GM12878 (cell line): ENCODE measurements around the gene HPF1. TPM values are rescaled to one million over a fixed set of nuclear protein-coding genes. Genes with fewer than 3 reads are reported as not detected.

Source experiments
- ATAC-seq: fragments of 200-7000 bp; cut with Tn5 transposase; 3 replicates; pipeline ENCODE4 v1.9.1; 2020; ENCODE audit warnings: mild to moderate bottlenecking, moderate library complexity
- BruUV-seq: library from RNA; stranded (reverse); fragments of 400-500 nt; replicated peaks from 2 replicates; lab custom pipeline; 2021; lab: Mats Ljungman, UMichigan
- CTCF ChIA-PET: fragments of 300-600 bp; sonication (Branson Sonifier 250); formaldehyde crosslinking; extraction: SDS; loops from one replicate; lab custom pipeline; 2021; ENCODE audit warnings: inconsistent platforms; lab: Yijun Ruan, JAX
- POLR2A ChIA-PET: fragments of 350-600 bp; formaldehyde crosslinking; extraction: SDS; loops from one replicate; lab custom pipeline; 2021; ENCODE audit warnings: inconsistent platforms; lab: Charles Lee
- RAD21 ChIA-PET: fragments of 300-600 bp; sonication (Branson Sonifier 250); formaldehyde crosslinking; loops from one replicate; lab custom pipeline; 2023; ENCODE audit warnings: antibody characterized with exemption; ENCODE audit not compliant: unreplicated experiment; lab: Charles Lee
- SMC1A ChIA-PET: fragments of 300-600 bp; sonication (Branson Sonifier 250); formaldehyde crosslinking; loops from one replicate; lab custom pipeline; 2023; ENCODE audit not compliant: unreplicated experiment, uncharacterized antibody; lab: Charles Lee
- DNase-seq: peaks from one replicate; pipeline ENCODE4 v3.0.0-alpha.2; 2011; ENCODE audit warnings: low read depth, low spot score
- FAIRE-seq: peaks from 3 replicates; lab custom pipeline; 2011; peaks lifted over from hg19 to GRCh38; lab: Jason Lieb, UNC
- H2AFZ ChIP-seq: 2 replicates; pipeline ENCODE4 v1.6.0; 2011; ENCODE audit warnings: low read depth, low read length, control low read depth; ENCODE audit not compliant: control insufficient read depth
- H3K27ac ChIP-seq: 2 replicates; pipeline ENCODE4 v1.5.1; 2011; ENCODE audit warnings: control low read depth; ENCODE audit not compliant: control insufficient read depth, insufficient read depth
- H3K27me3 ChIP-seq, 2 experiments: replicated peaks in 1 of 2; 2 replicates each; pipeline versions ENCODE4 v1.6.0 to v1.6.1; 2011; ENCODE audit warnings: low read length in 1 of 2; ENCODE audit not compliant: control insufficient read depth in 2 of 2, insufficient read depth in 2 of 2
- H3K36me3 ChIP-seq, 2 experiments: 2 replicates each; pipeline ENCODE4 v1.5.1; 2011; ENCODE audit warnings: low read length in 1 of 2; ENCODE audit not compliant: control insufficient read depth in 2 of 2, insufficient read depth in 2 of 2
- H3K4me1 ChIP-seq: 2 replicates; pipeline ENCODE4 v1.6.1; 2011; ENCODE audit warnings: mild to moderate bottlenecking, low read length, moderate library complexity, mixed read lengths; ENCODE audit not compliant: control insufficient read depth, insufficient read depth
- H3K4me2 ChIP-seq: 2 replicates; pipeline ENCODE4 v1.6.0; 2011; ENCODE audit warnings: control low read depth; ENCODE audit not compliant: control insufficient read depth, insufficient read depth
- H3K4me3 ChIP-seq: fragments of 200-600 bp; sonication (generic); 2 replicates; pipeline ENCODE4 v1.5.1; 2016
- H3K79me2 ChIP-seq: 2 replicates; pipeline ENCODE4 v1.6.0; 2011; ENCODE audit warnings: low read length; ENCODE audit not compliant: control insufficient read depth, insufficient read depth
- H3K9ac ChIP-seq: 2 replicates; pipeline ENCODE4 v1.8.0; 2011; ENCODE audit warnings: low read length, control low read depth, mixed read lengths; ENCODE audit not compliant: control insufficient read depth, insufficient read depth
- H3K9me3 ChIP-seq: replicated peaks from 3 replicates; pipeline ENCODE4 v1.5.1; 2011; ENCODE audit warnings: mild to moderate bottlenecking, low read length; ENCODE audit not compliant: control insufficient read depth, insufficient read depth
- H4K20me1 ChIP-seq: 2 replicates; pipeline ENCODE4 v1.6.0; 2011; ENCODE audit not compliant: control insufficient read depth, insufficient read depth
- DPF2 ChIP-seq: fragments of 450-650 bp; IDR thresholded peaks from 2 replicates; pipeline ENCODE4 v1.6.1; 2017; ENCODE audit warnings: mild to moderate bottlenecking
- GATAD2B ChIP-seq: fragments of 450-650 bp; conservative IDR thresholded peaks from 2 replicates; pipeline ENCODE4 v1.6.1; 2017; ENCODE audit warnings: low read depth, mild to moderate bottlenecking, moderate library complexity
- SPI1 ChIP-seq: IDR thresholded peaks from 2 replicates; pipeline ENCODE4 v1.6.1; 2011; ENCODE audit warnings: low read depth, mild to moderate bottlenecking, low read length, moderate library complexity, borderline replicate concordance; ENCODE audit not compliant: insufficient read depth
- WGBS: methylation state at CpG from one replicate; pipeline ENCODE4 v1.1.6; 2016; ENCODE audit warnings: low lambda C conversion rate; ENCODE audit not compliant: insufficient replicate concordance, insufficient coverage; ENCODE audit errors: missing lambda C conversion rate; 5-methylcytosine and 5-hydroxymethylcytosine counted together
- in situ Hi-C: fragments of 300-500 bp; cut with MboI; formaldehyde crosslinking; loops from 9 replicates; pipeline ENCODE4 v1.14.3; 2018; ENCODE audit warnings: mixed read lengths
- intact Hi-C: fragments of 100-400 bp; cut with micrococcal nuclease; formaldehyde crosslinking; loops from one replicate; pipeline ENCODE4 v1.14.2; 2022; ENCODE audit not compliant: unreplicated experiment
- polyA plus RNA-seq, 11 experiments: library from polyadenylated mRNA; depleted of rRNA in 4 of 11; unstranded in 6 of 11; stranded (reverse) in 5 of 11; fragments of >200 nt; fragmentation: Nextera tagmentation in 4 of 11; fragmentation: Illumina TruSeq in 1 of 11; extraction: Ambion mirVana in 4 of 11; extraction: Trizol in 1 of 11; gene quantifications; 1 replicate in 1 of 11; 2 replicates in 10 of 11; pipeline versions ENCODE4 v1.2.1 to v1.2.3, GENCODE V29; 2011 to 2016; ENCODE audit warnings: inconsistent platforms in 2 of 11, missing spikeins in 2 of 11, low read depth in 1 of 11
- total RNA-seq, 4 experiments: library from RNA; depleted of rRNA in 3 of 4; stranded (reverse); fragments of >200 nt in 3 of 4; fragmentation: Illumina TruSeq in 1 of 4; extraction: Trizol in 1 of 4; gene quantifications; 2 replicates each; pipeline versions ENCODE4 v1.2.1 to v1.2.3, GENCODE V29; 2013 to 2021

HPF1 gene
- total and polyA plus RNA-seq, 10 of the 15 experiments (the other 5 are each of a cell fraction or from before 2014, with no cell fraction given), result 31.2 to 93.5 (median 48.7) TPM

DNA sequence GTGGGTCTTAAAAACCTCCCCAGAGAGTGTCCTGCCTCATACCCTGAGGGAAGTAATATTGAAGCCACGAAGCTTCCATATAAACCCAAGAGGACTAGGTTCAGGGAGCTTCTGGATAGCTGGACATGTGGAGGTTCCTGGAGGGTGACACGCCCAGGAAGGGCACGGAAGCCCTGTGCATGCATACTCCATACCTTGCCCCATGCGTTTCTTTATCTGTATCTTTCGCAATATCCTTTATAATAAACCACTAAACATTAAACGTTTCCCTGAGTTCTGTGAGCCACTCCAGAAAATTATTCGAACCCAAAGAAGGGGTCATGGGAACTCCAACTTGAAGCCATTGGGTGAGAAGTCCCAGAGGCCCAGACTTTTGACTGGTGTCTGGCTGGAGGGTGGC, 45.7 kb upstream of the HPF1 start:
- intact Hi-C loops, result no loop called here
- no peak for TF ChIP-seq GATAD2B
- H3K79me2 ChIP-seq, result no peaks in the 10 kb centered on the region
- H3K9ac ChIP-seq, result no peak overlapping the region
- SMC1A ChIA-PET, result no interaction called here
- 16% methylated on average over 7 of the region's 7 CpGs for WGBS
- no peaks in the 10 kb centered on the region for H3K27me3 ChIP-seq
- no peak overlapping the region for H2AFZ ChIP-seq
- POLR2A ChIA-PET, result no interaction called here
- RAD21 ChIA-PET, result no interaction called here
- ATAC-seq, result no peak
- BruUV-seq, result no TSS peak
- no peak overlapping the region for H3K4me3 ChIP-seq
- H3K36me3 ChIP-seq, result no peaks in the 10 kb centered on the region
- H3K4me2 ChIP-seq, result no peak overlapping the region
- CTCF ChIA-PET, result interaction anchor here (2.0 kb wide), 1 partner anchor 10 kb away, joined by 6 read pairs; no protein-coding TSS in a partner anchor
- no peak for DNase-seq
- no peak for FAIRE-seq
- no peaks in the 10 kb centered on the region for H4K20me1 ChIP-seq
- in situ Hi-C loops, result no loop called here
- no peaks in the 10 kb centered on the region for H3K4me1 ChIP-seq
- no peak overlapping the region for H3K27ac ChIP-seq
- no peaks in the 10 kb centered on the region for H3K9me3 ChIP-seq

DNA sequence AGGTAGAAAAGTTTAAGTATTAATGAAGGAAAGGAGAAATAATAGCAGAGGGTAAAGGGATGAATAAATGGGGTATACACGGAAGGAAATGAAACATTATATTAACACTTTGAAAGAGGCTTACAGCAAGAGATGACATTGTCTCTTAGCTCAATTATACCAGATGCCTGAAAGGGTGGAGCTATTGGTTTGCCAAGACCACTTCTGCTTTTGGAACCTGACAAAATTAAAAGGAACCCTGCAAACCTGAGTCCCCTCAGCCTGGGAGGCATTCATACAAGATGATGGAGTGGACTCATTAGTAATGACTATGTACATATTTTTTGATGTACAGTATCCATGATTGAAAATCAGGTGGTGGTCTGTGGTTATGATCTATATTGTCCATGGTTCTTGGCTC, 45.1 kb upstream of the HPF1 start:
- BruUV-seq, result no TSS peak
- ChIA-PET POLR2A (no interaction called here), RAD21 (no interaction called here), SMC1A (interaction anchor here (1.8 kb wide), 1 partner anchor 190 kb away, joined by 5 read pairs; the partner anchor contains the start of gene NEK1), CTCF (interaction anchor here (0.6 to 2.0 kb wide), 2 partner anchors 11 to 234 kb away, joined by 3 to 6 read pairs; no protein-coding TSS in a partner anchor)
- Histone ChIP-seq H3K4me1 (no peaks in the 10 kb centered on the region), H3K9me3 (no peaks in the 10 kb centered on the region), H3K9ac (no peak overlapping the region), H3K4me2 (no peak overlapping the region), H3K36me3 (no peaks in the 10 kb centered on the region), H2AFZ (no peak overlapping the region), H3K27me3 (no peaks in the 10 kb centered on the region), H3K27ac (no peak overlapping the region), H3K79me2 (no peaks in the 10 kb centered on the region), H4K20me1 (no peaks in the 10 kb centered on the region), H3K4me3 (no peak overlapping the region)
- FAIRE-seq (no peak), DNase-seq (no peak), ATAC-seq (peak; percentile 45; the same call in 2 of the 3 replicates)
- 0% methylated on average over 1 of the region's 1 CpG for WGBS
- TF ChIP-seq DPF2 (no peak), SPI1 (peak; percentile 60; the same call in 1 of the 2 replicates)
- in situ Hi-C loops, result no loop called here
- intact Hi-C loops, result no loop called here
